H1 (cell line): ENCODE data around the gene SMTNL2. TPM values are rescaled to one million over a fixed set of nuclear protein-coding genes. Genes with fewer than 3 reads are reported as not detected.

ENCODE experiments used
- RBBP5 ChIP-seq: IDR thresholded peaks from 2 replicates; pipeline ENCODE4 v1.7.1; 2012; ENCODE audit warnings: low read depth, mild to moderate bottlenecking, inconsistent platforms, low read length, moderate library complexity, borderline replicate concordance
- RNF2 ChIP-seq: fragments of 200-900, 300-1000 bp; sonication (generic); IDR thresholded peaks from 2 replicates; pipeline ENCODE4 v1.7.1; 2016; ENCODE audit warnings: borderline replicate concordance, low read depth, mild to moderate bottlenecking, antibody characterized with exemption, low read length; ENCODE audit not compliant: poor library complexity, severe bottlenecking; ENCODE audit errors: missing control alignments
- polyA plus RNA-seq, 7 experiments: library from polyadenylated mRNA; depleted of rRNA in 3 of 7; stranded (reverse) in 5 of 7; unstranded in 2 of 7; fragments of >200 nt in 5 of 7; fragments of 200-250 nt in 2 of 7; gene quantifications; 1 replicate in 5 of 7; 2 replicates in 1 of 7; 4 replicates in 1 of 7; pipeline versions ENCODE4 v1.2.1 to v1.2.3, GENCODE V29; 2011 to 2013; ENCODE audit warnings: missing spikeins in 2 of 7, mixed read lengths in 2 of 7
- total RNA-seq: library from RNA; stranded (reverse); fragmentation: NEBNext Ultra II Directional; extraction: Animal tissue kit (Norgen Biotek cat#: 25700); gene quantifications from 2 replicates; pipeline ENCODE4 v1.2.1, GENCODE V29; 2021

Gene SMTNL2
- total and polyA plus RNA-seq, 2 of the 8 experiments (the other 6 are each of a cell fraction or from before 2014, with no cell fraction given) = 3.6 to 4.5 TPM

DNA sequence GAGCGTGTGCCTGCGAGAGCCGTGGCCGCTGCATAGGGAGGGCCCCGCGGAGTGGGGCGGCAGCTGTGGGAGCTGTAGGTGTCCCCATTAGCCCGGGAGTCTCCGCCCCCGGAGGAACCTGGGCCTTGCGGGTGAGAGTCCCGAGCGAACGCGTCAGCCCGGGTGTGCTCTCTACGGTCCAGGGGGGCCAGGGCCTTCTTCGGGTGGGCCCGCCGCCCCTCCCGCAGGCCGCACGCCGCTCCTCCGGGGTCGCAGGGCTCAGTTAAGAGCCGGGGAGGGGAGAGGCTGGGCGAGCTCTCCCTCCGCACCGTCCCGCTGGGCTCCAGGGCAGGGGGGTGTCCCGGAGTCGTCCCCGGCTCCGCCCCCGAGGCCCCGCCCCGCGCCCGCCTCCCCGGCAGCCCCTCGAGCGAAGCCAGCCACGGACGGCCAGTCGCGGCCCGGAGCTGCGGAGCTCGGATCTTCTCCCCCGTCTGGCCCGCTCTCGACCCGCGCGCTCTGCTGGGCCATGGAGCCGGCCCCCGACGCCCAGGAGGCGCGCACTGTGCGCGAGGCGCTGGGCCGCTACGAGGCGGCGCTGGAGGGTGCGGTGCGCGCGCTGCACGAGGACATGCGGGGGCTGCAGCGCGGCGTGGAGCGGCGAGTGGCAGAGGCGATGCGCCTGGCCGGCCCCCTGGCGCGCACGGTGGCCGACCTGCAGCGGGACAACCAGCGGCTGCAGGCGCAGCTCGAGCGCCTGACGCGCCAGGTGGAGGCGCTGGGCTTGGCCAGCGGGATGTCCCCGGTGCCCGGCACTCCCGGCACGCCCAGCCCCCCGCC is at the start of gene SMTNL2 (continued):
- TF ChIP-seq RNF2 (peak; percentile 23), RBBP5 (peak; percentile 39; the same call in 1 of the 2 replicates)
